ENCODE results near the gene GPR21. TPM values are rescaled to one million over a fixed set of nuclear protein-coding genes. Genes with fewer than 3 reads are reported as not detected.

GPR21 gene
- total RNA-seq, 1 experiment from 2014 or later, result 0.20 TPM

- no peak for DNase-seq (ENCODE audit: extremely low read depth, low read depth)
Observed at GRCh38 chr9:123031963-123032362, 1.5 kb upstream of the GPR21 start.

GRCh38 chr9:123033864-123034601 lies 566 bp downstream of the GPR21 start:
- DNase-seq (ENCODE audit: extremely low read depth, low read depth), result no peak

- DNase-seq (ENCODE audit: extremely low read depth, low read depth), result no peak
Observed at GRCh38 chr9:123034881-123035510, 1.5 kb downstream of the GPR21 start.

- no peak for DNase-seq (ENCODE audit: extremely low read depth, low read depth)
Observed at GRCh38 chr9:123035791-123036190, 2.3 kb downstream of the GPR21 start.

- no peak for DNase-seq (ENCODE audit: extremely low read depth, low read depth)
Observed at GRCh38 chr9:123036893-123037545, 3.6 kb downstream of the GPR21 start.

GRCh38 chr9:123039617-123040219 lies 6.3 kb downstream of the GPR21 start:
- DNase-seq (ENCODE audit: extremely low read depth, low read depth), result no peak

- DNase-seq (ENCODE audit: extremely low read depth, low read depth), result no peak
Observed at GRCh38 chr9:123040801-123041200, 7.3 kb downstream of the GPR21 start.

GRCh38 chr9:123041489-123041888 lies 8.0 kb downstream of the GPR21 start:
- no peak for DNase-seq (ENCODE audit: extremely low read depth, low read depth)

- no peak for DNase-seq (ENCODE audit: extremely low read depth, low read depth)
Observed at GRCh38 chr9:123043081-123043939, 9.8 kb downstream of the GPR21 start.

GRCh38 chr9:123044586-123044985 lies 11.1 kb downstream of the GPR21 start:
- no peak for DNase-seq (ENCODE audit: extremely low read depth, low read depth)

GRCh38 chr9:123046406-123047195 lies 13.1 kb downstream of the GPR21 start:
- DNase-seq (ENCODE audit: extremely low read depth, low read depth), result no peak

GRCh38 chr9:123048748-123049147 lies 15.3 kb downstream of the GPR21 start:
- DNase-seq (ENCODE audit: extremely low read depth, low read depth), result no peak

- DNase-seq (ENCODE audit: extremely low read depth, low read depth), result no peak
Observed at GRCh38 chr9:123049589-123050222, 16.2 kb downstream of the GPR21 start.

GRCh38 chr9:123053046-123053445 lies 19.6 kb downstream of the GPR21 start:
- DNase-seq (ENCODE audit: extremely low read depth, low read depth), result no peak

GRCh38 chr9:123053711-123054110 lies 20.2 kb downstream of the GPR21 start:
- DNase-seq (ENCODE audit: extremely low read depth, low read depth), result no peak

GRCh38 chr9:123058834-123059233 lies 25.4 kb downstream of the GPR21 start:
- no peak for DNase-seq (ENCODE audit: extremely low read depth, low read depth)

- DNase-seq (ENCODE audit: extremely low read depth, low read depth), result no peak
Observed at GRCh38 chr9:123059472-123060220, 26.2 kb downstream of the GPR21 start.

- no peak for DNase-seq (ENCODE audit: extremely low read depth, low read depth)
Observed at GRCh38 chr9:123061216-123061615, 27.7 kb downstream of the GPR21 start.

Data from NCI-H460 (cell line).